RWPE2 (cell line): ENCODE data around the gene BRPF3.

Experiments
- ATAC-seq: fragments of 200-7000 bp; cut with Tn5 transposase; 3 replicates; pipeline ENCODE4 v1.9.1; 2021; ENCODE audit warnings: low read depth
- DNase-seq: peaks from one replicate; pipeline ENCODE4 v3.0.0-alpha.2; 2020; ENCODE audit warnings: low spot score
- H3K27ac ChIP-seq: fragments of 450-650 bp; 2 replicates; pipeline ENCODE4 v1.5.1; 2017; ENCODE audit warnings: mild to moderate bottlenecking; ENCODE audit not compliant: poor library complexity, severe bottlenecking
- H3K27me3 ChIP-seq: fragments of 250-450 bp; sonication (Bioruptor Pico); 2 replicates; pipeline ENCODE4 v1.5.1; 2021; ENCODE audit warnings: mild to moderate bottlenecking, moderate library complexity; ENCODE audit not compliant: insufficient read depth, poor library complexity, severe bottlenecking
- H3K36me3 ChIP-seq: fragments of 250-450 bp; sonication (Bioruptor Pico); 2 replicates; pipeline ENCODE4 v1.5.1; 2020; ENCODE audit warnings: low read depth, mild to moderate bottlenecking, moderate library complexity
- H3K4me1 ChIP-seq: fragments of 250-450 bp; sonication (Bioruptor Pico); 2 replicates; pipeline ENCODE4 v1.5.1; 2021; ENCODE audit warnings: mild to moderate bottlenecking, moderate library complexity; ENCODE audit not compliant: insufficient read depth, poor library complexity, severe bottlenecking
- H3K4me3 ChIP-seq: fragments of 250-450 bp; sonication (Bioruptor Pico); 2 replicates; pipeline ENCODE4 v1.5.1; 2021; ENCODE audit warnings: mild to moderate bottlenecking, moderate library complexity; ENCODE audit not compliant: severe bottlenecking
- H3K9me3 ChIP-seq: fragments of 250-450 bp; sonication (Bioruptor Pico); 2 replicates; pipeline ENCODE4 v1.5.1; 2021; ENCODE audit warnings: mild to moderate bottlenecking, moderate library complexity; ENCODE audit not compliant: severe bottlenecking
- TF ChIP-seq, protein P1 (sequence below): fragments of 450-650 bp; IDR thresholded peaks from one replicate; pipeline ENCODE4 v1.5.1; 2017; ENCODE audit warnings: mild to moderate bottlenecking, moderate library complexity; ENCODE audit not compliant: poor library complexity, severe bottlenecking

BRPF3 gene

DNA sequence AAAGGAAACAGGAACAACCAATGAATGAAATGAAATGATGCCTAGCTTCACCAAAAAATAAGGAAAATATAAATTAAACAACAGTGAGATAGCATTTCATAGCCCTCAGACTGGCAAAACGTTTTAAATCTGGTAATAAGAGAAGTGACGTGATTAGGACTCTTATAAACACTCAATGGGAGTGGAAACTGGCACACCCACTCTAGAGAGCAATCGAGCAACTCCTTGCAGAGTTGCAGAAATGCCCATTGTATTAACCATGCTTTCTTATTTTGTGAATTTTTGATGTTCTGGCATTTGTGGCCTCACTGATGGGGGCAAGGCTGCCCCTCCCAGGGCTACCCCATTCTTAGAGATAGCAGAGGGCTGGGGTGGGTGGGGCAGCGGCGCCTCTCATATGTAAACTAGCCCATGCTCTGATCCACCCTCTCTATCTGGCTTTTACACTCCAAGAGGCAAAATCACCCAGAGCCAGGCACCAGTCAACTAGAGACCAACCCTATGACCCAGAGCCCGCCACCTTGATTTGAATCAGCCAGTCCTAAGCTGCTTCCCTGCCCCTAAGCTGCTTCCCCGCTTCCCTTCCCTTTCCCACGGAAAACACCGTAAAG is 67.0 kb downstream of the BRPF3 start:
- no peaks in the 10 kb centered on the region for H3K4me1 ChIP-seq
- H3K4me3 ChIP-seq, result no peak overlapping the region
- peaks cover 12% of the 10 kb centered on the region for H3K27me3 ChIP-seq
- DNase-seq (no peak), ATAC-seq (no peak)
- TF ChIP-seq, protein P1, sequence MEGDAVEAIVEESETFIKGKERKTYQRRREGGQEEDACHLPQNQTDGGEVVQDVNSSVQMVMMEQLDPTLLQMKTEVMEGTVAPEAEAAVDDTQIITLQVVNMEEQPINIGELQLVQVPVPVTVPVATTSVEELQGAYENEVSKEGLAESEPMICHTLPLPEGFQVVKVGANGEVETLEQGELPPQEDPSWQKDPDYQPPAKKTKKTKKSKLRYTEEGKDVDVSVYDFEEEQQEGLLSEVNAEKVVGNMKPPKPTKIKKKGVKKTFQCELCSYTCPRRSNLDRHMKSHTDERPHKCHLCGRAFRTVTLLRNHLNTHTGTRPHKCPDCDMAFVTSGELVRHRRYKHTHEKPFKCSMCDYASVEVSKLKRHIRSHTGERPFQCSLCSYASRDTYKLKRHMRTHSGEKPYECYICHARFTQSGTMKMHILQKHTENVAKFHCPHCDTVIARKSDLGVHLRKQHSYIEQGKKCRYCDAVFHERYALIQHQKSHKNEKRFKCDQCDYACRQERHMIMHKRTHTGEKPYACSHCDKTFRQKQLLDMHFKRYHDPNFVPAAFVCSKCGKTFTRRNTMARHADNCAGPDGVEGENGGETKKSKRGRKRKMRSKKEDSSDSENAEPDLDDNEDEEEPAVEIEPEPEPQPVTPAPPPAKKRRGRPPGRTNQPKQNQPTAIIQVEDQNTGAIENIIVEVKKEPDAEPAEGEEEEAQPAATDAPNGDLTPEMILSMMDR, result no peak
- no peaks in the 10 kb centered on the region for H3K9me3 ChIP-seq
- H3K27ac ChIP-seq, result no peak overlapping the region
- no peaks in the 10 kb centered on the region for H3K36me3 ChIP-seq

DNA sequence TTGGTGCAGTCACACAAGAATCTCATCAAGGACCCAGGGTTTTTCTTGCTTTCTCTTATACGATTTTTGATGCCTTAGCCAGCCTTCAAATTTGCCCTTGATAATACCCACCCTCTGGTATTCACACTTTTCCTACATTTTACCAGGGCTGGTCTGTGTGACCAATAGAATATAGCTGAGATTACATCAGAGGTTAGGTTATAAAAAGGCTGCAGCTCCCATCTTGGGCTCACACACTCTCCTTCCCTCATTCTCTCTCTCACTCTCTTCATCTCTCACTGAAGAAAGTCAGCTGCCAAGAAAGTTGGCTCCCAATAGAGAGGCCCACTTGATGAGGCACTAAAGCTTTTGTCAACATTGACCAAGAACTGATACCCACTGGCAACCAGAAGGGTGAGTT is 69.2 kb downstream of the BRPF3 start:
- no peaks in the 10 kb centered on the region for H3K9me3 ChIP-seq
- no peak for DNase-seq
- no peak overlapping the region for H3K4me3 ChIP-seq
- no peaks in the 10 kb centered on the region for H3K4me1 ChIP-seq
- H3K27ac ChIP-seq, result no peak overlapping the region
- no peak for ATAC-seq
- TF ChIP-seq, protein P1, result no peak
- no peaks in the 10 kb centered on the region for H3K36me3 ChIP-seq
- H3K27me3 ChIP-seq, result peaks cover 12% of the 10 kb centered on the region

DNA sequence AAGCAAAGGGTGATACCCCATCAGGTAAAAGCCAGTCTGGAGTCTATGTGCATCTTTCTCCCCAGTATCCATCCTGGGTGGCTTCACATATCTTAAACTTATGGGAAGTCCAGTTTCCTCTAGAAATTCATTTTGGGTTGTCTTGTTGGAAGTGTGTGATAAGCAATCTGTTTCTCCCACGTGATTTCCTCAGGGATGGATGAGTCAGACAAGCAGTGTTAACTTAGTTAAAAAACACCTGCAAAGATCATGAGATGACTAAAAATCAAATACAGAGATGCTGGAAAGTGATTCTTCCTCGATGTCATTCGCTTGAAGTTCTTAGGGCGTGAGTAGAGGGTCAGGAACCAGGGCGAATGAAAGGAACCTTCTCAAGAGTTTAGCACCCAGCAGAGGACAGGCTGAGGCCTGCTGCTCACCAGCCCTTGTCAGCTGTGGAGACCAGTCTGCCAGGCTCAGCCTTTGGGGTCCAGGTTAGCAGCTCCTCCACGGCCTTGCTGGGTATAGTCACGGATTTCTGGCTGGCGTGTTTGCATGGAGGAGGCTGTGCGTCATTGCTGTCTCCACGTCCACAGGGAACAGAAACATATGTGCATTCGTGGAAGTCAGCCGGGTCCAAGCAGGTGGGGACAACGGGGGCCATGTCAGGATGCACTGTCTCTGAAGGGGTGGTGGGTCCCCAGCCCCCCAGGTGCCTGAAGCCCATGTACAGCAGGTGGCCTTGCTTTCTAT is 70.5 kb downstream of the BRPF3 start:
- Histone ChIP-seq H3K4me1 (no peaks in the 10 kb centered on the region), H3K9me3 (no peaks in the 10 kb centered on the region), H3K4me3 (no peak overlapping the region), H3K27me3 (peaks cover 12% of the 10 kb centered on the region), H3K36me3 (no peaks in the 10 kb centered on the region), H3K27ac (no peak overlapping the region)
- TF ChIP-seq, protein P1, result no peak
- no peak for DNase-seq
- ATAC-seq, result no peak

DNA sequence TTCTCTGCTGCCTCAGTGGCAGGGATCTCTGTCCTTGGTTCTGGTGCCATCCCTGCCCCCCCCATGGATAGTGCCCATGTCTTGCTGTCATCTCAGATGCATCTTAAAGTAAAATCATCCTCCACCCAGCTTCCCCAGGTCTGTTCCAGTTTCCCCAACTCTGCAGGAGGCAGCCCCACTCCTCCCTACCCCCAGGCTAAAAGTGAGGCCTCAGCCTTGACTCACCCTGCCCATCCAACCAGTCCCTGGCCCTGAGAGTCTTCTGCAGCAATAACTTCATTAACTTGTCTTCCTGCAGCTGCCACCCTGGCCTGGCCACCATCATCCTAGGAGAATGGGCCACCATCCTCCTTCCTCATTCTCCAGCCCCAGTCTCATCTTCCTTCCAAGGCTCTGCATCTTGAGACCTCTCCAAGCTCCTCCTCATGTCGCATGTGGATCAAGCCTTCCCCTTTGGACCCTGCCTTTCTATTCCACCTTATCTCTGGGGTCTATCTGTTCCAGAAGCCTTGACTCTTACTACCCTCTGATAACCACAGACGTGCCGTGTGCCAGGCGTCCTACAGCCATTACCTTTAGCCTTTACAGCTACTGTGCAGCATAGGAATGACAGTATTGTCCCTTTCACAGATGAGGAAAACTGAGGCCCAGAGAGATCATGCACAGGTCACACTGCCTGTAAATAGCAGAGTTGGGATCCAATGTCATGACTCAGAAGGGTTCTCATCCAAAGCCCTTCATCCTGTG is 71.4 kb downstream of the BRPF3 start:
- TF ChIP-seq, protein P1, result no peak
- H3K36me3 ChIP-seq, result no peaks in the 10 kb centered on the region
- no peak overlapping the region for H3K4me3 ChIP-seq
- H3K4me1 ChIP-seq, result no peaks in the 10 kb centered on the region
- H3K27ac ChIP-seq, result no peak overlapping the region
- no peaks in the 10 kb centered on the region for H3K9me3 ChIP-seq
- ATAC-seq (no peak; the same call in 2 of the 3 replicates), DNase-seq (no peak)
- peaks cover 8% of the 10 kb centered on the region for H3K27me3 ChIP-seq
